ENCODE measurements around the gene SHCBP1.
A peak's percentile ranks its signal among the peaks of the same experiment; 100 is the strongest.

Gene SHCBP1

DNA sequence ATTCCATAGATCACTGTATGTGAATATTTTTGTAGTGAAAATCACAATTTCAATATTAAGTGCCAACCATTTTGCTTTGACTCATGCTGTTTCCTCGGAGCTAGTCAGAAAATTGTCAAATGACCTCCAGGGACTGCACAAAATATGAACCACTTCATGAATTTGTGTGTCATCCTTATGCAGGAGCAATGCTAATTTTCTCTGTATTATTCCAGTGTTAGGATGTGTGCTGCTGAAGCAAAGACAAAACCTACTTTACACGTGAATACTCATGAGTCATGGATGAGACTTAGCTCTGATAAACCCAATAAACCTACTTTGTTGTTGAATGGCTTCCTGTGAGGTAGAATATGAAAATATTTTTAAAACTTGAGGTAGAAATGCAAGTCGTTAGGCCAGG, 65.2 kb downstream of the SHCBP1 start:
- no peak for ATAC-seq
- TF ChIP-seq TCF4 (CRISPR knock-in tag; IDR thresholded peaks at IDR 0.05; ENCODE audit: borderline replicate concordance), result no peak
- TF ChIP-seq ZFP3 (CRISPR knock-in tag; IDR thresholded peaks at IDR 0.05), result no peak
- TF ChIP-seq, protein P1, sequence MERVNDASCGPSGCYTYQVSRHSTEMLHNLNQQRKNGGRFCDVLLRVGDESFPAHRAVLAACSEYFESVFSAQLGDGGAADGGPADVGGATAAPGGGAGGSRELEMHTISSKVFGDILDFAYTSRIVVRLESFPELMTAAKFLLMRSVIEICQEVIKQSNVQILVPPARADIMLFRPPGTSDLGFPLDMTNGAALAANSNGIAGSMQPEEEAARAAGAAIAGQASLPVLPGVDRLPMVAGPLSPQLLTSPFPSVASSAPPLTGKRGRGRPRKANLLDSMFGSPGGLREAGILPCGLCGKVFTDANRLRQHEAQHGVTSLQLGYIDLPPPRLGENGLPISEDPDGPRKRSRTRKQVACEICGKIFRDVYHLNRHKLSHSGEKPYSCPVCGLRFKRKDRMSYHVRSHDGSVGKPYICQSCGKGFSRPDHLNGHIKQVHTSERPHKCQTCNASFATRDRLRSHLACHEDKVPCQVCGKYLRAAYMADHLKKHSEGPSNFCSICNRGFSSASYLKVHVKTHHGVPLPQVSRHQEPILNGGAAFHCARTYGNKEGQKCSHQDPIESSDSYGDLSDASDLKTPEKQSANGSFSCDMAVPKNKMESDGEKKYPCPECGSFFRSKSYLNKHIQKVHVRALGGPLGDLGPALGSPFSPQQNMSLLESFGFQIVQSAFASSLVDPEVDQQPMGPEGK (CRISPR knock-in tag; IDR thresholded peaks at IDR 0.05; ENCODE audit: borderline replicate concordance), result no peak
- TF ChIP-seq, protein P2, sequence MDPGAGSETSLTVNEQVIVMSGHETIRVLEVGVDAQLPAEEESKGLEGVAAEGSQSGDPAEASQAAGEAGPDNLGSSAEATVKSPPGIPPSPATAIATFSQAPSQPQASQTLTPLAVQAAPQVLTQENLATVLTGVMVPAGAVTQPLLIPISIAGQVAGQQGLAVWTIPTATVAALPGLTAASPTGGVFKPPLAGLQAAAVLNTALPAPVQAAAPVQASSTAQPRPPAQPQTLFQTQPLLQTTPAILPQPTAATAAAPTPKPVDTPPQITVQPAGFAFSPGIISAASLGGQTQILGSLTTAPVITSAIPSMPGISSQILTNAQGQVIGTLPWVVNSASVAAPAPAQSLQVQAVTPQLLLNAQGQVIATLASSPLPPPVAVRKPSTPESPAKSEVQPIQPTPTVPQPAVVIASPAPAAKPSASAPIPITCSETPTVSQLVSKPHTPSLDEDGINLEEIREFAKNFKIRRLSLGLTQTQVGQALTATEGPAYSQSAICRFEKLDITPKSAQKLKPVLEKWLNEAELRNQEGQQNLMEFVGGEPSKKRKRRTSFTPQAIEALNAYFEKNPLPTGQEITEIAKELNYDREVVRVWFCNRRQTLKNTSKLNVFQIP (CRISPR knock-in tag; IDR thresholded peaks at IDR 0.05; ENCODE audit: borderline replicate concordance, low read depth), result no peak
- no peak for TF ChIP-seq SNAI2 (CRISPR knock-in tag; IDR thresholded peaks at IDR 0.05)
- no peak for TF ChIP-seq OSR1 (CRISPR knock-in tag; IDR thresholded peaks at IDR 0.05)
- TF ChIP-seq GLIS3 (CRISPR knock-in tag; IDR thresholded peaks at IDR 0.05), result no peak
- TF ChIP-seq ARNTL (CRISPR knock-in tag; IDR thresholded peaks at IDR 0.05; ENCODE audit: borderline replicate concordance, low read depth), result no peak
- no peak for TF ChIP-seq ZC3H10 (CRISPR knock-in tag; IDR thresholded peaks at IDR 0.05)
- no peak for TF ChIP-seq CSDC2 (CRISPR knock-in tag; IDR thresholded peaks at IDR 0.05)
- TF ChIP-seq BACH2 (CRISPR knock-in tag; IDR thresholded peaks at IDR 0.05; ENCODE audit: borderline replicate concordance), result no peak
- TF ChIP-seq, protein P3, sequence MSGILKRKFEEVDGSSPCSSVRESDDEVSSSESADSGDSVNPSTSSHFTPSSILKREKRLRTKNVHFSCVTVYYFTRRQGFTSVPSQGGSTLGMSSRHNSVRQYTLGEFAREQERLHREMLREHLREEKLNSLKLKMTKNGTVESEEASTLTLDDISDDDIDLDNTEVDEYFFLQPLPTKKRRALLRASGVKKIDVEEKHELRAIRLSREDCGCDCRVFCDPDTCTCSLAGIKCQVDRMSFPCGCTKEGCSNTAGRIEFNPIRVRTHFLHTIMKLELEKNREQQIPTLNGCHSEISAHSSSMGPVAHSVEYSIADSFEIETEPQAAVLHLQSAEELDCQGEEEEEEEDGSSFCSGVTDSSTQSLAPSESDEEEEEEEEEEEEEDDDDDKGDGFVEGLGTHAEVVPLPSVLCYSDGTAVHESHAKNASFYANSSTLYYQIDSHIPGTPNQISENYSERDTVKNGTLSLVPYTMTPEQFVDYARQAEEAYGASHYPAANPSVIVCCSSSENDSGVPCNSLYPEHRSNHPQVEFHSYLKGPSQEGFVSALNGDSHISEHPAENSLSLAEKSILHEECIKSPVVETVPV (CRISPR knock-in tag; IDR thresholded peaks at IDR 0.05), result no peak
- no peak for TF ChIP-seq ZNF565 (CRISPR knock-in tag; conservative IDR thresholded peaks at IDR 0.05; ENCODE audit: low read depth)
- TF ChIP-seq ZNF8 (CRISPR knock-in tag; IDR thresholded peaks at IDR 0.05), result no peak

DNA sequence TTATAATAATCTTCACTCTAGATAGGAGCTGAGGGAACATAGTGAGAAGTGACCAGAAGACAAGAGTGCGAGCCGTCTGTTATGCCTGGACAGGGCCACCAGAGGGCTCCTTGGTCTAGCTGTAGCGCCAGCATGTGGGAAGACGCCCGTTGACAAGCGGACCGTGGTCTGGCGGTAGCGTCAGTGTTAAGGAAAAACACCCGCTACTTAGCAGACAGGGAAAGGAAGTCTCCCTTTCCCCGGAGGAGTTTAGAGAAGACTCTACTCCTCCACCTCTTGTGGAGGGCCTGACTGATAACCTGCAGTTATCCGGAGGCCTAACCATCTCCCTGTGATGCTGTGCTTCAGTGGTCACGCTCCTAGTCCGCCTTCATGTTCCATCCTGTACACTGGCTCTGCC, 66.7 kb downstream of the SHCBP1 start:
- ATAC-seq, result peak; percentile 80

DNA sequence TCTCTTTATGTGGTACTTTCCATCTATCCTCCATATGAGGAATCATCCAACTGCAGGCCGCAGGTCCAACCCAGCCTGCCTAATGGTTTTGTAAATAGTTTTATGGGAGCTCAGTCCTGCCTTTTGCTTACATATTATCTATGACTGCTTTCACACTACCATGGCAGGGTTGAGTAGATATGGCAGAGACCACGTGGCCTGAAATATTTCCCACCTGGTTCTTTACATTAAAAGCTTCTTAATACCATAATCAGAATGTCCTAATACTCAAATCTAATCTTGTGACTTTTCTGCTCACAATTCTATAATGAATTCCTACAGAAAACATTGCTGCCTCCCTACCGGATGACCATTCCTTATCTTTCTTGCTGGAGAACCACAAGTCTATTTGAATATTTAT, 71.7 kb downstream of the SHCBP1 start:
- no peak for ATAC-seq
- TF ChIP-seq PPARA (CRISPR knock-in tag; IDR thresholded peaks at IDR 0.05; ENCODE audit: borderline replicate concordance) (no peak), BACH2 (CRISPR knock-in tag; IDR thresholded peaks at IDR 0.05; ENCODE audit: borderline replicate concordance) (no peak), ZC3H10 (CRISPR knock-in tag; IDR thresholded peaks at IDR 0.05) (no peak), GLIS3 (CRISPR knock-in tag; IDR thresholded peaks at IDR 0.05) (no peak), RARB (CRISPR knock-in tag; IDR thresholded peaks at IDR 0.05) (no peak), OSR1 (CRISPR knock-in tag; IDR thresholded peaks at IDR 0.05) (no peak)
- TF ChIP-seq, protein P4, sequence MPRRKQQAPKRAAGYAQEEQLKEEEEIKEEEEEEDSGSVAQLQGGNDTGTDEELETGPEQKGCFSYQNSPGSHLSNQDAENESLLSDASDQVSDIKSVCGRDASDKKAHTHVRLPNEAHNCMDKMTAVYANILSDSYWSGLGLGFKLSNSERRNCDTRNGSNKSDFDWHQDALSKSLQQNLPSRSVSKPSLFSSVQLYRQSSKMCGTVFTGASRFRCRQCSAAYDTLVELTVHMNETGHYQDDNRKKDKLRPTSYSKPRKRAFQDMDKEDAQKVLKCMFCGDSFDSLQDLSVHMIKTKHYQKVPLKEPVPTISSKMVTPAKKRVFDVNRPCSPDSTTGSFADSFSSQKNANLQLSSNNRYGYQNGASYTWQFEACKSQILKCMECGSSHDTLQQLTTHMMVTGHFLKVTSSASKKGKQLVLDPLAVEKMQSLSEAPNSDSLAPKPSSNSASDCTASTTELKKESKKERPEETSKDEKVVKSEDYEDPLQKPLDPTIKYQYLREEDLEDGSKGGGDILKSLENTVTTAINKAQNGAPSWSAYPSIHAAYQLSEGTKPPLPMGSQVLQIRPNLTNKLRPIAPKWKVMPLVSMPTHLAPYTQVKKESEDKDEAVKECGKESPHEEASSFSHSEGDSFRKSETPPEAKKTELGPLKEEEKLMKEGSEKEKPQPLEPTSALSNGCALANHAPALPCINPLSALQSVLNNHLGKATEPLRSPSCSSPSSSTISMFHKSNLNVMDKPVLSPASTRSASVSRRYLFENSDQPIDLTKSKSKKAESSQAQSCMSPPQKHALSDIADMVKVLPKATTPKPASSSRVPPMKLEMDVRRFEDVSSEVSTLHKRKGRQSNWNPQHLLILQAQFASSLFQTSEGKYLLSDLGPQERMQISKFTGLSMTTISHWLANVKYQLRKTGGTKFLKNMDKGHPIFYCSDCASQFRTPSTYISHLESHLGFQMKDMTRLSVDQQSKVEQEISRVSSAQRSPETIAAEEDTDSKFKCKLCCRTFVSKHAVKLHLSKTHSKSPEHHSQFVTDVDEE (CRISPR knock-in tag; IDR thresholded peaks at IDR 0.05), result no peak
